NCI-H510A treated with DMSO at 0.1 percent for 48 hours (cell line): ENCODE measurements around the gene CXCL14.

Experiments
- DNase-seq: peaks from one replicate; lab custom pipeline; 2025; lab: John Stamatoyannopoulos, UW

Gene CXCL14

GRCh38 chr5:135567661-135568060, 11.1 kb downstream of the CXCL14 start:
- DNase-seq, result no peak

GRCh38 chr5:135566422-135567400, 12.1 kb downstream of the CXCL14 start:
- DNase-seq, result no peak

GRCh38 chr5:135565725-135566421, 12.9 kb downstream of the CXCL14 start:
- DNase-seq, result peak; percentile 14

GRCh38 chr5:135565266-135565665, 13.5 kb downstream of the CXCL14 start:
- DNase-seq, result no peak

- DNase-seq, result no peak
Observed at GRCh38 chr5:135564331-135564730, 14.5 kb downstream of the CXCL14 start.

GRCh38 chr5:135561266-135561665, 17.5 kb downstream of the CXCL14 start:
- DNase-seq, result no peak

- DNase-seq, result peak; percentile 53
Observed at GRCh38 chr5:135560858-135561257, 17.9 kb downstream of the CXCL14 start.

- DNase-seq, result no peak
Observed at GRCh38 chr5:135559354-135559753, 19.4 kb downstream of the CXCL14 start.

- DNase-seq, result no peak
Observed at GRCh38 chr5:135557076-135557838, 21.5 kb downstream of the CXCL14 start.

- no peak for DNase-seq
Observed at GRCh38 chr5:135556620-135557019, 22.2 kb downstream of the CXCL14 start.

- no peak for DNase-seq
Observed at GRCh38 chr5:135555530-135555929, 23.3 kb downstream of the CXCL14 start.

GRCh38 chr5:135553688-135554462, 24.9 kb downstream of the CXCL14 start:
- DNase-seq, result peak; percentile 45

GRCh38 chr5:135551593-135552447, 27.0 kb downstream of the CXCL14 start:
- DNase-seq, result peak; percentile 55

GRCh38 chr5:135549413-135549812, 29.4 kb downstream of the CXCL14 start:
- no peak for DNase-seq

- peak; percentile 8 for DNase-seq
Observed at GRCh38 chr5:135547590-135548254, 31.1 kb downstream of the CXCL14 start.

GRCh38 chr5:135546912-135547311, 31.9 kb downstream of the CXCL14 start:
- DNase-seq, result no peak

- no peak for DNase-seq
Observed at GRCh38 chr5:135546101-135546500, 32.7 kb downstream of the CXCL14 start.

GRCh38 chr5:135545099-135545498, 33.7 kb downstream of the CXCL14 start:
- no peak for DNase-seq

- peak; percentile 4 for DNase-seq
Observed at GRCh38 chr5:135543485-135544304, 35.1 kb downstream of the CXCL14 start.
